C4-2B (cell line): ENCODE measurements around the gene MB.

Experiments
- ZFX ChIP-seq: fragments of 450-650 bp; IDR thresholded peaks from 2 replicates; pipeline ENCODE4 v1.6.1; 2017
- TF ChIP-seq, protein P1 (sequence below): fragments of 450-650 bp; conservative IDR thresholded peaks from 2 replicates; pipeline ENCODE4 v1.5.1; 2017; ENCODE audit warnings: mild to moderate bottlenecking

DNA sequence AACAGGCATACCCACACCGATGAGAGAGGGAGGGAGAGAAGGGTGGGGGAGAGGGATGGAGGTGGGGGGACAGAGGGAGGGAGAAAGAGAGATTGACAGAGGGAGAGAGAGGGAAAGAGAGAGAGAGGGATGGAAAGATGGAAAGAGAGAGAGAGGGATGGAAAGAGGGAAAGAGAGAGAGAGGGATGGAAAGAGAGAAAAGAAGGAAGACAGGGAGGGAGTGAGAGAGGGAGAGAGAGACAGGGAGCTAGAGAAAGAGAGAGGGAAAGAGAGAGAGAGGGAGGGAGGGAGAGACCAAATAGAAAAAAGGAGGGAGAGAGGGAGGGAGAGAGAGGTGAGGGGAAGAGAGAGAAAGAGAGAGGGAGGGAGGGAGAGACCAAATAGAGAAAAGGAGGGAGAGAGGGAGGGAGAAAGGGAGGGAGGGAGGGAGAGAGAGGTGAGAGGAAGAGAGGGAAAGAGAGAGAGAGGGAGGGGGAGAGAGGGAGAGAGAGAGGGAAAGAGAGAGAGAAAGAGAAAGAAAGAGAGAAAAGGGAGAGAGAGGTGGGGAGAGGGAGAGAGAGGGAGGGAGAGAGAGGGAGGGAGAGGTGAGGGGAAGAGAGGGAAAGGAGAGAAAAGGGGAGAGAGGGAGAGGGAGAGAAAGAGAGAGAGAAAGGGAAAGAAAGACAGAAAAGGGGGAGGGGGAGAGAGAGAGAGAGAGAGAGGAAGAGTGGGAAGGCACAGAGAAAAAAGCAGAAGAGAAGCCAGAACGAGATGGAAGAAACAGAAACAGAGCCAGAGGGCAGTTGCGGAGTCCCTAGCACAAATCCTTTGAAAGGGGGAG lies 23.8 kb downstream of the MB start:
- TF ChIP-seq, protein P1, sequence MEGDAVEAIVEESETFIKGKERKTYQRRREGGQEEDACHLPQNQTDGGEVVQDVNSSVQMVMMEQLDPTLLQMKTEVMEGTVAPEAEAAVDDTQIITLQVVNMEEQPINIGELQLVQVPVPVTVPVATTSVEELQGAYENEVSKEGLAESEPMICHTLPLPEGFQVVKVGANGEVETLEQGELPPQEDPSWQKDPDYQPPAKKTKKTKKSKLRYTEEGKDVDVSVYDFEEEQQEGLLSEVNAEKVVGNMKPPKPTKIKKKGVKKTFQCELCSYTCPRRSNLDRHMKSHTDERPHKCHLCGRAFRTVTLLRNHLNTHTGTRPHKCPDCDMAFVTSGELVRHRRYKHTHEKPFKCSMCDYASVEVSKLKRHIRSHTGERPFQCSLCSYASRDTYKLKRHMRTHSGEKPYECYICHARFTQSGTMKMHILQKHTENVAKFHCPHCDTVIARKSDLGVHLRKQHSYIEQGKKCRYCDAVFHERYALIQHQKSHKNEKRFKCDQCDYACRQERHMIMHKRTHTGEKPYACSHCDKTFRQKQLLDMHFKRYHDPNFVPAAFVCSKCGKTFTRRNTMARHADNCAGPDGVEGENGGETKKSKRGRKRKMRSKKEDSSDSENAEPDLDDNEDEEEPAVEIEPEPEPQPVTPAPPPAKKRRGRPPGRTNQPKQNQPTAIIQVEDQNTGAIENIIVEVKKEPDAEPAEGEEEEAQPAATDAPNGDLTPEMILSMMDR: no peak
- TF ChIP-seq ZFX: no peak
